ENCODE measurements around the gene OR6F1.
"Not testable (repeated sequence)": the region's sequence is repeated elsewhere in the genome, so short reads cannot be mapped to it uniquely, and the experiment has no call there.

The OR6F1 gene

GRCh38 chr1:247716546-247716945, at the start of gene OR6F1:
Gene OR6F1 (minus strand): TSS chr1:247716646. CDS start chr1:247712755, 3,891 bp downstream.
- no peak for DNase-seq

- DNase-seq: no peak
These were observed 44.0 kb upstream of the OR6F1 start, which contains the start of gene OR1C1 for GRCh38 chr1:247760456-247760855. Gene OR1C1 (minus strand): TSS chr1:247760556. CDS start chr1:247758406, 2,150 bp downstream.

DNA sequence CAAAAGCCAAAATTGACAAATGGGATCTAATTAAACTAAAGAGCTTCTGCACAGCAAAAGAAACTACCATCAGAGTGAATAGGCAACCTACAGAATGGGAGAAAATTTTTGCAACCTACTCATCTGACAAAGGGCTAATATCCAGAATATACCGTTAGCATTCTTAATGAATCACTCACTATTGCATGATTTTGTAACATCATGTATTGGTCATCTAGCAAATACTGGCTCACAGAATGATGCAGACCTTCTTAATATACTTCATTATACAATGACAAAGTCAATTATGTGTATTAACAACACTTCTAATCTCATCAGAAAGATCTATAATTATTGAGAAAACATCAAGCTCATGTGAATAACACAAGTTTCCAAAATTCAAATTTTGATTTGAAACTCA, 37.9 kb upstream of the OR6F1 start:
- DNase-seq: not testable (repeated sequence)

DNA sequence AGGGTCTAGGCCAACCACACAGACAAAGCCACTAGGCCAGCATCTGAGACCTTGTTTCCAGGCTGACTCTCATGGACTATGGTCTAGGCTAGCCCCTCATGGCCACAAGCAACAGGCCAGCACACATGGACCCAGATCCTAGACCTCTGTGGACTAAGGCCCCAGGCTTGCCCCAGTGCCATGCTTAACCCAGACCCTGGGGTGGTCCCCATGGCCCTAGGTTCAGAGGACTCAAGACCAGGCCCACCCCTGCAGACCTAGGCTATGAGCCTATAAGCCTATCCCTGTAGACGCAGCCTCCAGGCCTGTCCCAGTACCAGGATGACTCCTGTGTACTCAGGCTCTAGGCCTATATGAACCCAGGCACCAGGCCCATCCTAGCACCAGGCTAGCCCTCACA, 33.4 kb upstream of the OR6F1 start:
- no peak for DNase-seq

- DNase-seq: no peak
These were observed 31.6 kb upstream of the OR6F1 start, which contains the start of gene OR14A2 for GRCh38 chr1:247748041-247748440. Gene OR14A2 (minus strand): TSS chr1:247748141.

GRCh38 chr1:247747616-247748015, 31.2 kb upstream of the OR6F1 start:
- no peak for DNase-seq

DNA sequence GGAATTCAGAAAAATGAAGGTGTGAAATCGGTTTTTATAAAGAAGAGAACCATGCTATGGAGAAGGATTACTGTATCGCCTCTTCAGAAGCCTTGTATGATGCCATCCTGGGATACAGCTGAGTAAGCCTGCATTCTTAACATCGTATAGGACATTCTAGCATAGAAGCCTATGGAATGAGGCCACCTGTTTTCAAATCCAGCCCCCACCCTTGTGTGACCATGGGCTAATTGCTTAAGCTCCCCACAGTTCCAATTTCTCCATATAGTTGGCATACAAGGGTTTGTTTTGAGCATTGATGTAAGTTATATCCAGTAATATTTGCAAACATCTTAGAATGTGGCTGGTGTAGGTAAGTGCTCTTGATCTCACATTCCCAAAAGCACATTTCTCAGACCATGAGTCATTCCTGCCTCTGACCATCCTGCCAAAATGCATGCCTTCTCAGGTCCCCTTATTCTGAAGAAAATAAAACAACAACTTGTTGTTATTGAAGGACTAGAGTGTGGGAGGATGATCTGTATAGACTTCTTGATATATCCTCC, 30.0 kb upstream of the OR6F1 start:
- no peak for DNase-seq

GRCh38 chr1:247742215-247742760, 25.8 kb upstream of the OR6F1 start:
- DNase-seq: not testable (repeated sequence)

DNA sequence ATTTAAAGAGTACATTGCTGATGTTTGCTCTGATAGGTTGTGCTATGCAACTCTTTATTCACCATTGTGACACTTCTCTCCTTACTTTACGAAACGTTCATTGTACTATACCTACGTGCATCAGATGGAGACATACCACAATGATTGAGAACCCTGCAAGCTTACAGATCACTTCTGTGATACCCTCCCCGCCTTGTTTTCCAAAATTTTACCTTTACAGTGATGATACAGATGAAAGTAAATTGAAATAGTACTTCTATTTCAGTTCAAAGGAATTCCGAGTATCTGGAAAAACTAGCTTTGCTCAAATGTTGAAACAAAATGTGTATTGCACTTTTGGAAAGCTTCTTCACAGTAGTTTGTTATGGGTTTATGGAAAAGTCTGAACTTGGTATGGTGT, 25.3 kb upstream of the OR6F1 start:
- DNase-seq: no peak

- no peak for DNase-seq
These were observed 24.3 kb upstream of the OR6F1 start for GRCh38 chr1:247740721-247741120.

DNA sequence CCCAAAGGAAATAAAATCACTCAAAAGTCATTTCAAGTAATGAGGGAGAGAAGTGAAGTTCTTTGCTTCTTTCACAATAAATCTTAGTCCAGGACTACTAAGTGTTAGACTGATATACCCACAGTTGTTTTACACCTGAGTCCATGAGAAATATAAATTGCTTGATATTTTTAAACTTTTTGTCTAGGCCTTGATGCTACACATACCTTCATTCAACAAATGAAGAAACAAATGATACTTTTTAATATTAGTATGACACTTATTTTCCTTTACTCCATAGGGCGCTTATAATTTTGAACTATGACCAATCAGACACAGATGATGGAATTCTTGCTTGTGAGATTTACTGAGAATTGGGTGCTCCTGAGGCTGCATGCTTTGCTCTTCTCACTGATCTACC, 21.9 kb upstream of the OR6F1 start, which contains the start of gene OR14K1:
OR14K1 (plus strand) TSS at position 301 of the 400 bp plus-strand sequence; CDS start at position 301, 0 bp downstream.
- no peak for DNase-seq

DNA sequence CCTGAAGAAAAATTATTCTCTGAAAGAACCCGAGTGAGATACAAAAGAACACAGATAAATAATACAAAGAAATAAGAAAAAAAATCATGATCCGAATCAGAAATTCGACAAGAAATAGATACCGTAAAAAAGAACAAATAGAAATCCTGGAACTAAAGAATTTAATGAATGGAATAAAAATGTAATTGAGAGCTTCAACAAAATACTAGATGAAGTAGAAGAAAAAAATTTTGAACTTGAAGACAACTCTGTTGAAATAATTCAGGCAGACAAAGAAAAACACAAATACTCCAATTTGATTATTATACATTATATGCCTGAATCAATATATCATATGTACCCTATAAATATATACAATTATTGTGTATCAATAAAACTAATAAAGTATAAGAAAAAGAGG, 4.8 kb upstream of the OR6F1 start:
- DNase-seq: no peak

DNA sequence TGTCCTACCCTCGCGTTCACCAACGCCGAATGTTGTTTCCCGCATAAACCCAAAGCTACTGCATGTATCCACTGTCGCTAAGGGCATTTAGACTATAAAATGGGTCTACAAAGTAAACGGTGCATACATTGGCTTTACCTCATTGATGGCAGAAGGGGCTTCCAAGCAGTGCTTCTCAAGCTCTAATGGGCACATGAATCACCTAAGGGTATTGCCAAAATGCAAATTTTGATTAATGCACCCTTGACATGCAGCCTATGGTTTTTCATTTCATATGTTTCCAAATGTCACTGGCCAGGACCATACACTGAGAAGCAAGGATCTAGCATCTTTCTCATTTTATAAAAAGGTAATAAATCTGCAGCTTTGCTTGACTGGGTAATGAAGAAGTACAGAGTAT, 2.7 kb downstream of the OR6F1 start:
- DNase-seq: no peak

DNA sequence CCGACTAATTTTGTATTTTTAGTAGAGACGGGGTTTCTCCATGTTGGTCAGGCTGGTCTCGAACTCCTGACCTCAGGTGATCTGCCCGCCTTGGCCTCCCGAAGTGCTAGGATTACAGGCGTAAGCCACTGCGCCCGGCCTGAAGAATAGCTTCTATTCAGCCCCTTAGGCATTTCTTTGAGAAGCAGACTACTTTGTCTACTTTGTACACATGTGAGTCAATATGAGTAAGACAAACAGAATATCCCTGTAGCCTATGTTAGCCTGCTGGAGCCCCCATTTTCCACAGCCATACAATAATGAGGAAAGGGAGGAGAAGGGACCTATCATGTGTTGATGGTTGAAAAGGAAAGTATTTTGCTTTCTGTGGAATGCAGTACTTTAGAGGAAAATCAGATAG, 5.8 kb downstream of the OR6F1 start:
- DNase-seq: not testable (repeated sequence)

DNA sequence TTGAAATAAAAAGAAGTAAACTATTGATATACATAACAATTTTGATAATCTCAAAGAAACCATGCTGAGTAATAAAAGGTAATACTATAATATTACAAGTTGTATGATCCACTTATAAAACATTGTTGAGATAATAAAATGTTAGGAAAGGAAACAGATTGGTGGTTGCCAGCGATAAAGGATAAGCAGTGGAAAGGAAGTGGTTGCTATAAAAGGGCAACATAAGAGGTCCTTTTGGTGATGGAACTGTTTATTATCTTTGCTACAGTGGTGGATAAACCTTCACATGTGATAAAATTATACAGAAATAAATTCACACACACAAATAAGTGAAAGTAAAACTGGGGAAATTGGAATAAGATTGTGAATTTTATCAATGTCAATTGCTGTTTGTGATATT, 15.1 kb downstream of the OR6F1 start:
- DNase-seq: no peak

DNA sequence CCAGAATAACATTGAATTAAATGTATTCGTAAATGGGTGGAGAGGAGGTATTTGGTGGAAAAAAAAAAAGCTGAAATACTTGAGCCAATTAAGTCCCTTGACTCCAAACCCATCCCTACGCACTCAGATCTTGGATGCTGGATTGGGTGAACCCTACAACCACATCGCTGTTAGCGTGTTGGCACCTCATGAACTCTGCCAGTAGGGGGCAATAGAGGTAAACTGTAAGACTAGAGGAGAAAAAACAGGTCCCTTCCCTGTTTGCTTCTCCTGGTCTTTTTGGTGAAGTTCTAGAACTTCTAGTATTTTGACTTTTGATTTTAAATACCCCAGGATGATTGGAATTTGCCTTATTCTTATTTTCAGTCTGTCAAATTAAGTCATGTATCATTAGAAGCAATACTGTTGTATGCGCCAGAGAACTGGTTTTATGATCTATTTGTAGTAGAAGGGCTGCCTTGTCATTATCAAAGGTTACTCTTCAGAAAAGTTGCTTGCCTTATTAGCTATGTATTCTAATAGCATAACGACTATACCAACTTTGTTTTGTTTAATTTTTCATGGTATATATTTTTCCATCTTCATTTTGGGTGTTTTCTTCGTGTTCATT, 35.1 kb downstream of the OR6F1 start:
- no peak for DNase-seq

- no peak for DNase-seq
These were observed 36.3 kb downstream of the OR6F1 start for GRCh38 chr1:247680171-247680570.

GRCh38 chr1:247679639-247680038, 36.8 kb downstream of the OR6F1 start, which contains the start of gene OR13G1:
Gene OR13G1 (minus strand): TSS chr1:247679739. CDS start chr1:247673041, 6,698 bp downstream.
- DNase-seq: no peak

DNA sequence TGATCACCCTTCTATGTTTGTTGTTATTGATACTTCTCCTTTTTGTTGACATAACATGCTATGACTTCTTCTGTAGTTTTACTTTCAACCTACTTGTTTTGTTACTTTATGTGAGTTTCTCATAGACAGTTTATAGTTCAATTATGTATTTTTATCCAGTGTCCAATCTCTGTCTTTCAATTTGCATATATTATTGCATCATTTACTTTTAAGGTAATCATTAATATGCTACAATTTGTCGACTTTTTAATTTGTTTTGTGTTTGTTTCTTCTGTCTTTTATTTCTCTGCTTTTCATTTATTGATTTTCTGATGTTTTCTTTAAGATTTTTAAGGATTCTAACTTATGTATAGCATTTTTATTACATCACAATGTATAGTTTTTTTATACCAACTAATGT, 47.2 kb downstream of the OR6F1 start:
- no peak for DNase-seq

All from NCI-H187 treated with DMSO at 0.1 percent for 48 hours (cell line).